ENCODE results near the gene TMC7.

DNA sequence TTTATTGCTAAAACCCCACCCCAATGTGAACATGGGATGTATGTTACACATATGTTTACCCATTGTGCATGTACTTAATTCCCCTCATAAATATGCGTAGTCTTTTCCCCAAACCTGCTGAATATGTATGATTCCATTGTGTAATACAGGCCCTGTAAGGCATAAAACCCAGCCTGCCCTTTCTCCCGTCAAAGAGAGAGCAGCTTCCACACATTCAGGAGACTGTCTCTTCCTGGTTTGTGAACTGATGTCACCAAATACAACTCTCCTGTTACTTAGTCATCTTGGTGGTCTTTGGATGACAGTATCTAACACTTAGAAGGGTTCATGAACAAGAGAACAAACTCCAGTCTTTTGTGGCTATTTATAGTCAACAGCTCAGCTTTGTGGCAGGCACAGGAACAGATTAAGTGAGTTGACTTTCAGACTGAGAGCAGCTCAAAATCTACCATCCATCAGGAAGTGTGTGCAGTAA is 24.7 kb upstream of the TMC7 start:
- TF ChIP-seq, protein P1, sequence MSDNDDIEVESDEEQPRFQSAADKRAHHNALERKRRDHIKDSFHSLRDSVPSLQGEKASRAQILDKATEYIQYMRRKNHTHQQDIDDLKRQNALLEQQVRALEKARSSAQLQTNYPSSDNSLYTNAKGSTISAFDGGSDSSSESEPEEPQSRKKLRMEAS (IDR thresholded peaks at IDR 0.05) = no peak
- TF ChIP-seq EGR1 (IDR thresholded peaks at IDR 0.05; ENCODE audit: borderline replicate concordance, low read depth, low read length) = no peak
- TF ChIP-seq, protein P2, sequence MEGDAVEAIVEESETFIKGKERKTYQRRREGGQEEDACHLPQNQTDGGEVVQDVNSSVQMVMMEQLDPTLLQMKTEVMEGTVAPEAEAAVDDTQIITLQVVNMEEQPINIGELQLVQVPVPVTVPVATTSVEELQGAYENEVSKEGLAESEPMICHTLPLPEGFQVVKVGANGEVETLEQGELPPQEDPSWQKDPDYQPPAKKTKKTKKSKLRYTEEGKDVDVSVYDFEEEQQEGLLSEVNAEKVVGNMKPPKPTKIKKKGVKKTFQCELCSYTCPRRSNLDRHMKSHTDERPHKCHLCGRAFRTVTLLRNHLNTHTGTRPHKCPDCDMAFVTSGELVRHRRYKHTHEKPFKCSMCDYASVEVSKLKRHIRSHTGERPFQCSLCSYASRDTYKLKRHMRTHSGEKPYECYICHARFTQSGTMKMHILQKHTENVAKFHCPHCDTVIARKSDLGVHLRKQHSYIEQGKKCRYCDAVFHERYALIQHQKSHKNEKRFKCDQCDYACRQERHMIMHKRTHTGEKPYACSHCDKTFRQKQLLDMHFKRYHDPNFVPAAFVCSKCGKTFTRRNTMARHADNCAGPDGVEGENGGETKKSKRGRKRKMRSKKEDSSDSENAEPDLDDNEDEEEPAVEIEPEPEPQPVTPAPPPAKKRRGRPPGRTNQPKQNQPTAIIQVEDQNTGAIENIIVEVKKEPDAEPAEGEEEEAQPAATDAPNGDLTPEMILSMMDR (IDR thresholded peaks at IDR 0.05; ENCODE audit: control extremely low read depth in 1 of 3, insufficient read depth in 1 of 3, low read depth in 1 of 3, low read length in 3 of 3) = no peak
- no peak for TF ChIP-seq CHD2 (IDR thresholded peaks at IDR 0.05; ENCODE audit: low read length)
- TF ChIP-seq POLR2A (IDR thresholded peaks at IDR 0.05; ENCODE audit: control extremely low read depth in 1 of 2, low read depth in 2 of 2, low read length in 2 of 2) = no peak
- TF ChIP-seq RFX5 (IDR thresholded peaks at IDR 0.05; ENCODE audit: borderline replicate concordance, low read depth, low read length) = no peak
- no peak for TF ChIP-seq TAF1 (IDR thresholded peaks at IDR 0.05; ENCODE audit: low read depth, low read length)

Data from H1 (cell line).